Right ventricle myocardium superior (tissue), 1 donor: Measurements from ENCODE around the gene TPPP2. TPM values are rescaled to one million over a fixed set of nuclear protein-coding genes. Genes with fewer than 3 reads are reported as not detected.

Experiments used
- ATAC-seq: fragments of 200-7000 bp; cut with Tn5 transposase; one replicate; pipeline ENCODE4 v1.9.1; 2020; ENCODE audit warnings: mild to moderate bottlenecking; ENCODE audit not compliant: poor library complexity
- DNase-seq: peaks from one replicate; pipeline ENCODE4 v3.0.0-alpha.2; 2020
- intact Hi-C: fragments of 100-400 bp; cut with DNase I; formaldehyde crosslinking; loops from one replicate; pipeline ENCODE4 v1.11.2; 2022
- total RNA-seq: library from RNA; stranded (reverse); fragmentation: NEBNext Ultra II Directional; extraction: Animal tissue kit (Norgen Biotek cat#: 25700); gene quantifications from one replicate; pipeline ENCODE4 v1.2.1, GENCODE V29; 2021
- donor health status: DM: no; HTN: yes; CAD: no; lungs with severe emphysema.

Gene TPPP2
- total RNA-seq, 1 donor from 2014 or later = 0.81 TPM

GRCh38 chr14:21049271-21049673, 19.3 kb downstream of the TPPP2 start:
- DNase-seq = no peak
- no peak for ATAC-seq
- intact Hi-C loops = loop anchor here (10.0 kb wide), 1 partner anchor 364 kb away; the partner anchor contains the start of genes ANG and RNASE4

GRCh38 chr14:21050597-21050996, 20.6 kb downstream of the TPPP2 start:
- no peak for DNase-seq
- no peak for ATAC-seq
- intact Hi-C loops = no loop called here

GRCh38 chr14:21053184-21054122, 23.4 kb downstream of the TPPP2 start:
- DNase-seq = no peak
- no peak for ATAC-seq
- intact Hi-C loops = no loop called here

- intact Hi-C loops = no loop called here
- ATAC-seq = no peak
Observed at GRCh38 chr14:21054123-21054767, 24.2 kb downstream of the TPPP2 start.

GRCh38 chr14:21054768-21055145, 24.7 kb downstream of the TPPP2 start:
- intact Hi-C loops = no loop called here
- ATAC-seq (no peak), DNase-seq (no peak)

More at GRCh38 chr14:21054123-21054767, 24.2 kb downstream of the TPPP2 start:
- no peak for DNase-seq

- DNase-seq (no peak), ATAC-seq (peak; percentile 46)
- intact Hi-C loops = no loop called here
Observed at GRCh38 chr14:21055432-21056117, 25.6 kb downstream of the TPPP2 start.

GRCh38 chr14:21056520-21057163, 26.6 kb downstream of the TPPP2 start:
- ATAC-seq = no peak
- DNase-seq = no peak
- intact Hi-C loops = no loop called here

- intact Hi-C loops = no loop called here
- peak; percentile 30 for ATAC-seq
- DNase-seq = no peak
Observed at GRCh38 chr14:21057803-21058675, 28.0 kb downstream of the TPPP2 start, which contains the start of gene RNASE8. RNASE8 (plus strand) TSS chr14:21057822; CDS start chr14:21057893, 71 bp downstream.

GRCh38 chr14:21058903-21059302, 28.9 kb downstream of the TPPP2 start:
- intact Hi-C loops = no loop called here
- ATAC-seq (no peak), DNase-seq (no peak)

GRCh38 chr14:21059842-21060613, 30.0 kb downstream of the TPPP2 start:
- DNase-seq = no peak
- intact Hi-C loops = no loop called here
- no peak for ATAC-seq

- intact Hi-C loops = no loop called here
- no peak for ATAC-seq
- no peak for DNase-seq
Observed at GRCh38 chr14:21060614-21061346, 30.8 kb downstream of the TPPP2 start.

GRCh38 chr14:21061347-21061668, 31.3 kb downstream of the TPPP2 start:
- ATAC-seq (no peak), DNase-seq (no peak)
- intact Hi-C loops = no loop called here

GRCh38 chr14:21063479-21063878, 33.5 kb downstream of the TPPP2 start:
- intact Hi-C loops = no loop called here
- ATAC-seq = peak; percentile 57
- no peak for DNase-seq

GRCh38 chr14:21066882-21067502, 37.0 kb downstream of the TPPP2 start:
- ATAC-seq = no peak
- intact Hi-C loops = no loop called here

GRCh38 chr14:21068521-21069387, 38.7 kb downstream of the TPPP2 start:
- DNase-seq (peak; percentile 69), ATAC-seq (peak; percentile 55)
- intact Hi-C loops = no loop called here

More at GRCh38 chr14:21066882-21067502, 37.0 kb downstream of the TPPP2 start:
- no peak for DNase-seq
